Activated naive CD8-positive, alpha-beta T cell treated with anti-CD3 and anti-CD28 coated beads, Interleukin-2, amount 50 U/mL, for 16 hours (primary cell): ENCODE results near the gene NAA30.
"Not testable (repeated sequence)": the region's sequence is repeated elsewhere in the genome, so short reads cannot be mapped to it uniquely, and the experiment has no call there.

Experiments used
- DNase-seq: peaks from one replicate; pipeline ENCODE4 v3.0.0-alpha.2; 2020; ENCODE audit warnings: low read depth, low spot score

Gene NAA30

GRCh38 chr14:57390037-57390805 lies at the start of gene NAA30:
NAA30 (plus strand) TSS chr14:57390586; CDS start chr14:57390958, 372 bp downstream.
- DNase-seq: peak; percentile 87

DNA sequence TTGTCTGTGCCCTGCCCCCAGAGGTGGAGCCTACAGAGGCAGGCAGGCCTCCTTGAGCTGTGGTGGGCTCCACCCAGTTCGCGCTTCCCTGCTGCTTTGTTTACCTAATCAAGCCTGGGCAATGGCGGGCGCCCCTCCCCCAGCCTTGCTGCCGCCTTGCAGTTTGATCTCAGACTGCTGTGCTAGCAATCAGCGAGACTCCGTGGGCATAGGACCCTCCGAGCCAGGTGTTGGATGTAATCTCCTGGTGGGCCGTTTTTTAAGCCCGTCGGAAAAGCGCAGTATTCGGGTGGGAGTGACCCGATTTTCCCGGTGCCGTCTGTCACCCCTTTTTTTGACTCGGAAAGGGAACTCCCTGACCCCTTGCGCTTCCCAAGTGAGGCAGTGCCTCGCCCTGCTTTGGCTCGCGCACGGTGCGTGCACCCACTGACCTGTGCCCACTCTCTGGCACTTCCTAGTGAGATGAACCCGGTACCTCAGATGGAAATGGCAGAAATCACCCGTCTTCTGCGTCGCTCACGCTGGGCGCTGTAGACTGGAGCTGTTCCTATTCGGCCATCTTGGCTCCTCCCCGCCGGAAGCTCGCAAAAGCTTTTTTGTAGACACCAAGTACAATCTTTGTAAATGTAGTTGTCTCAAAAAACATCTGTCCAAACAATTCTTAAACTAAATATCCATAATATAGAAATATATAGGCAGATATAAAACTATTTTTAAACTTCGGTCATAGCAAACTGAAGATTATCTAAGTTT lies 46.7 kb upstream of the NAA30 start:
- DNase-seq: not testable (repeated sequence)

DNA sequence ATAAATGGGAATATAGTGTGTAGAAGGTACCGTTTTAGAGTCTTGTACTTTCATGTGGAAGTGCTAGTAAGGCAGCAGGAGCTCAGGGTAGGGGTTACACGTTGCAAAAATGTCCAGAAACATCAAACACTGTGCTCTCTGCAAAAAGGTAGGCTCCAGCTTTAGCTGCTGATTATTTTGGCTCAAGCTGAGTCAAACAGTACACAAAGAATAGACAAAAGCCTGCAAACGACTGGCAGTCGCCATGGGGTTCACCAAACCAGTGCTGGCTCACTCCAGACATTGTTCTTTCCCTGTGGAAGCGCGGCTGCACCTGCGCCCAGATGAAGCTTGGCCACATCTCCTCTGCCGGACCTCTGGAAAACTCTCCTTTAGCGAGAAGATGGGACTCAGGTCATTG lies 45.3 kb upstream of the NAA30 start:
- no peak for DNase-seq

DNA sequence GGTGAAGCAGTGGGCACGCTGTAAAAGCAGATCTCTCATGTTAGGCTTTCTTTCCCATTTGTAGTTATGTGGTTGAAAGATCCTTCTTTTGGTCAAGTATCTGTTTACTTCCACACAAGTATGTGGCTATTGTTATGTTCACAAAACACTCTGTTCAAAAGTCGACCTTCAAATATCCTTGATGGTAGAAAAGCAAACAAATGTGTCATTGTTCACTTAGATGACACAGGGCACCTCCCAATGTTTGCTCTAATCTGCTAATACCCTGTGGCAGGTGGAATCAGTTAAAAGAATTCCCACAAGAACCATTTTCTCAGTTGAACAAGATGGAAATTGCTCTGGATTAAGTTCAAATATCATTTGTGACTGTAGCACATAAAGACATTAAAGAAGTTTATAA lies 43.6 kb upstream of the NAA30 start:
- DNase-seq: no peak

DNA sequence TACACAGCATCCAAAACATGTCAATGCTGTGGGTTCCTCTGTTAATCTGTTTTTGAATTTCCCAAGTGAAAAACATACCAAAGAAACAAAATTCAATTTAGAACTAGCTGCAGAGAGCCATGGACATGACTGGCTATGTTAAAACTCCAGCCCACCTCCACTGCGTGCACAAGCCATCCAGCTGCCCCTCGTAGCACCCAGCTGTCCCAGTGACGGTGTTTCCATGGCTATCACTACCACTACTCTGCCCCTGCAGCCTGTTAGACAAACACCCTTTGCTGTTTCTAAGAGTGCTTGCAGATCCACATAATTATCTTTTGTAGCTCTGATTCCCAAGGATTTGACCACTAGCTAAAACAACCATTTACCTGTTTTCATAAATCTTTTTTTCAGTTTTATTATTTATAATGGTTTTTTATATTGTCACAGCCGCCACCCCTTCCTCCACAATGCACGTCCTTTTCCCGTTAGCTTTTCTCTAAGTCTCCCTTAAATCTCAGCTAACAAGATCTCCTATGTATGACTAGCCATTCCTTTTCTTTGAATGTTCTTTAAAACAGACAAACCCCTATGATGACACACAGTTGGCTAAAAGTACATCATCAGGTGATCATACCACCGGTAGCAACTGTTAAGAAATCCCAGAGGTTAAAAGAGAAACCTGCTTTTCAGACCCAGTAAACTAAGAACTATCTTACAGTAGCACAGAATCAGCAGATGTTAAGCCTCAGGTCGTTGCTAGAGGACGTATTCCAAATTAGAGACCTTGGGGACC lies 37.8 kb upstream of the NAA30 start:
- no peak for DNase-seq

- DNase-seq: no peak
Observed at GRCh38 chr14:57355081-57355800, 35.1 kb upstream of the NAA30 start.

GRCh38 chr14:57362361-57362760 lies 28.0 kb upstream of the NAA30 start:
- DNase-seq: no peak

DNA sequence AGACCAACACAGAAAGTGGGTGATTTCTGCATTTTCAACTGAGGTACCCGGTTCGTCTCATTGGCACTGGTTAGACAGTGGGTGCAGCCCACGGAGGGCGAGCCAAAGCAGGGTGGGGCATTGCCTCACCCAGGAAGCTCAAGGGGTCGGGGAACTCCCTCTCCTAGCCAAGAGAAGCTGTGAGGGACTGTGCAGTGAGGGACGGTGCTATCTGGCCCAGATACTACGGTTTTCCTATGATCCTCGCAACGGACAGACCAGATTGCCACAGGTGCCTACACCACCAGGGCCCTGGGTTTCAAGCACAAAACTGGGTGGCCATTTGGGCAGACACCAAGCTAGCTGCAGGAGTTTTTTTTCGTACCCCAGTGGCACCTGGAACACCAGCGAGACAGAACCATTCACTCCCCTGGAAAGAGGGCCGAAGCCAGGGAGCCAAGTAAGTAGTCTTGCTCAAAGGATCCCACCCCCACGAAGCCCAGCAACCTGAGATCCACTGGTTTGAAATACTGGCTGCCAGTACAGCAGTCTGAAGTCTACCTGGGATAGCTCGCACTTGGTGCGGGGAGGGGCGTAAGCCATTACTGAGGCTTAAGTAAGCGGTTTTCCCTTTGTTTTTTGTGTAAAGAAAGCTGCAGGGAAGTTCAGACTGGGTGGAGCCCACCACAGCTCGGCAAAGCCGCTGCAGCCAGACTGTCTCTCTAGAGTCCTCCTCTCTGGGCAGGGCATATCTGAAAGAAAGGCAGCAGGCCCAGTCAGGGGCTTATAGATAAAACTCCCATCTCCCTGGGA lies 25.5 kb upstream of the NAA30 start:
- DNase-seq: no peak

GRCh38 chr14:57370187-57370586 lies 20.2 kb upstream of the NAA30 start:
- DNase-seq: not testable (repeated sequence)

GRCh38 chr14:57371013-57371412 lies 19.4 kb upstream of the NAA30 start:
- DNase-seq: no peak

- no peak for DNase-seq
Observed at GRCh38 chr14:57375156-57375555, 15.2 kb upstream of the NAA30 start.

- no peak for DNase-seq
Observed at GRCh38 chr14:57378661-57379060, 11.7 kb upstream of the NAA30 start.

DNA sequence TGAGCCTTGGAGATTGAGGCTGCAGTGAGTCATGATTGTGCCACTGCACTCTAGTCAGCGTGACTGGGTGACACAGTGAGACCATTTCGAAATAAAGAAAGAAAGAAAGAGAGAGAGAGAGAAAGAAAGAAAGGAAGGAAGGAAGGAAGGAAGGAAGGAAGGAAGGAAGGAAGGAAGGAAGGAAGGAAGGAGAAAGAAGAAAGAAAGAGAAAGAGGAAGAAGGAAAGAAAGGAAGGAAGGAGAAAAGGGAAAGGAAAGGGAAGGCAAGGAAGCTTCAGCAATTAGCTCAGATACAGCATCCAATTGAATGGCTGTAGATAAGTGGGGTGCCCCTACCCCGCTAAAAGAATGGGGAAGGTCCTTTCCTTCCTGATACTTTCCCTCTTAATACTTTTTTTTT lies 9.5 kb upstream of the NAA30 start:
- no peak for DNase-seq

- no peak for DNase-seq
Observed at GRCh38 chr14:57382283-57382682, 8.1 kb upstream of the NAA30 start.

GRCh38 chr14:57383125-57383745 lies 7.2 kb upstream of the NAA30 start:
- DNase-seq: no peak

- no peak for DNase-seq
Observed at GRCh38 chr14:57388067-57388466, 2.3 kb upstream of the NAA30 start.

- DNase-seq: no peak
Observed at GRCh38 chr14:57389646-57390036, 745 bp upstream of the NAA30 start.

- DNase-seq: no peak
Observed at GRCh38 chr14:57390806-57391516, 575 bp downstream of the NAA30 start.

DNA sequence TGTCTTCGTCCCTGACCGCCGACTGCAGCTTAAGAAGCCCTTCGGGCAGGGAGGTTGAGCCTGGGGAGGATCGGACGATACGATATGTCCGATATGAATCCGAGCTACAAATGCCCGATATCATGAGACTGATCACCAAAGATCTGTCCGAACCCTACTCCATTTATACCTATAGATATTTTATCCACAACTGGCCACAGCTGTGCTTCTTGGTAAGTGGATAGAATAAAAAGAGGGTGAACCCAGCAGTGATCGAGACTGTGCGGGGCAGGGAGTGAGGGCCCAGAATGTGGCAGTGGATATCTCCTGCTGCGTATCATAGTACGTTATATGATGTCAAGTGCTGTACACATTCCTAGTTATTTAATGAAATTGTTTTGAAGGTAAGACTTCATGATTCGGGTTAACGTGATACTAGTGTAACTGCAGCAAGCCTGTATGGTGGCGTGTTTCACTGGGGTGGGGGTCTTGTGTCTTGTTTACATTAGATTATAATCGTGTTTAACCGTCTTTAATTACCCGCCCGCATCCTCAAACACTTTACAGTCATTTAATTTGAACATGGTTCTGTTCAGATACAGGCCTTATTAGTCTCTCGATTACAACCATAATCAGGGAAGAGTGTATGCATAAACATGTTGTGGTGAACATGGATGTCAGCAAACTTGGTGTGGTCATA lies 1.3 kb downstream of the NAA30 start:
- no peak for DNase-seq
